Measurements from ENCODE around the gene CCDC116.

GRCh38 chr22:21651521-21652009 is 19.0 kb downstream of the CCDC116 start:
- TF ChIP-seq, protein P1, sequence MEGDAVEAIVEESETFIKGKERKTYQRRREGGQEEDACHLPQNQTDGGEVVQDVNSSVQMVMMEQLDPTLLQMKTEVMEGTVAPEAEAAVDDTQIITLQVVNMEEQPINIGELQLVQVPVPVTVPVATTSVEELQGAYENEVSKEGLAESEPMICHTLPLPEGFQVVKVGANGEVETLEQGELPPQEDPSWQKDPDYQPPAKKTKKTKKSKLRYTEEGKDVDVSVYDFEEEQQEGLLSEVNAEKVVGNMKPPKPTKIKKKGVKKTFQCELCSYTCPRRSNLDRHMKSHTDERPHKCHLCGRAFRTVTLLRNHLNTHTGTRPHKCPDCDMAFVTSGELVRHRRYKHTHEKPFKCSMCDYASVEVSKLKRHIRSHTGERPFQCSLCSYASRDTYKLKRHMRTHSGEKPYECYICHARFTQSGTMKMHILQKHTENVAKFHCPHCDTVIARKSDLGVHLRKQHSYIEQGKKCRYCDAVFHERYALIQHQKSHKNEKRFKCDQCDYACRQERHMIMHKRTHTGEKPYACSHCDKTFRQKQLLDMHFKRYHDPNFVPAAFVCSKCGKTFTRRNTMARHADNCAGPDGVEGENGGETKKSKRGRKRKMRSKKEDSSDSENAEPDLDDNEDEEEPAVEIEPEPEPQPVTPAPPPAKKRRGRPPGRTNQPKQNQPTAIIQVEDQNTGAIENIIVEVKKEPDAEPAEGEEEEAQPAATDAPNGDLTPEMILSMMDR (IDR thresholded peaks at IDR 0.05; ENCODE audit: low read length): no peak
- no peak for TF ChIP-seq EZH2 (optimal IDR thresholded peaks at IDR 0.05; ENCODE audit: low read depth, low read length)
- no peak for TF ChIP-seq EZH2phosphoT487 (IDR thresholded peaks at IDR 0.05; ENCODE audit: low read length)

All from MM.1S (cell line).